Stimulated activated CD4-positive, alpha-beta T cell treated with anti-CD3 and anti-CD28 coated beads, Interleukin-4, amount 100 ng/mL, for 4 hours (primary cell): ENCODE data around the gene YOD1.

Source experiments
- DNase-seq, 2 experiments: peaks; one replicate each; pipeline ENCODE4 v3.0.0-alpha.2; 2020

YOD1 gene

GRCh38 chr1:207024202-207025145 lies 26.5 kb downstream of the YOD1 start:
- no peak for DNase-seq

- no peak for DNase-seq
Observed at GRCh38 chr1:207022996-207023679, 27.9 kb downstream of the YOD1 start.

GRCh38 chr1:207021876-207022596 lies 29.0 kb downstream of the YOD1 start:
- DNase-seq: no peak

GRCh38 chr1:207021139-207021861 lies 29.7 kb downstream of the YOD1 start:
- no peak for DNase-seq

DNA sequence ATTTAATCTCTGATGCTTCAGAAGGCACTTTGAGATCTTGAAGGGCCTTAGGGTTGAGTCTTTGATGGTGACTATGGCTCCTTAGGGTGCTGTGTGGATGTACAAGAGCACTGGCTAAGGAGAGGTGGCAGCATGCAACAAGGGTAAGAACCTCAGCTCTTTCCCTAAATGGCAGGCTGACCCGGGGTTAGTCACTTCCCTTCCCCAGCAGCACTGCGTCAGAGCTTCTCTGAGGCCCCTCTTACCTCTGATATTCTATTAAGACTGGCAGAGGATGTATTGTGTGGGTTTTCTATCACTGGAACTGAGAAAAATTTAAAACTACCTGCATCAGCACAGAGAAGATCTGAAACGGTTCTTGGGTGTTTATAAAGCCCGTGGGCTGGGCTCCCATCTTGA lies 30.3 kb downstream of the YOD1 start:
- no peak for DNase-seq

DNA sequence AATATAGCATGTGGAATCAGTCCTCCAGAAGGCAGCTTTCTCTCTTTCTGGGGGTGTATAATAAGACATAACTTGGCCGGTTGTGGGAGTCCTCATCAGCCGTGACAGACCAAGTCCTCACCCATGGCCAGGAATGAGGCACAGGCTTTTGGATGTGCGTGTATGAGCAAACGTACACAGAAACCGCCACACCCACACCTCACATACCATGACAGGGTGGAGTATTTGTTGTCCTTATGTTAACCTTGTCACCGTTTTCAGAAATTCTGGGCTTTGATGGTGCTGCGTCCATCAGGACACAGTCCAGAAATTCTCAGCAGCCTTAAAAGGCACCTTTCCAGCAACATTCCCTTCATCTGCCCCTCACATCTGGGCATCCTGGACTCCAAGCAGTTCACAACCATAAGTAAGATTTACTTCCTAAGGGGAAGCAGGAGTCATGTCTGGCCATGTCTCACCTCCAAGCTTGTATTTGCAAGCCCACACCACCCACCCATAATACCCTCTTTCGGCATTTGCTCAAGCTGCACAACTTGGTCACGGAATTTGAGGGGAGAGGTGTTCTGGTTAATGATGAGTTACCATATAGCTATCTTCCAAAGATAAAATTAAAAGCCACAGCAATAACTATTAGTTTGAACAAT lies 30.8 kb downstream of the YOD1 start:
- no peak for DNase-seq

DNA sequence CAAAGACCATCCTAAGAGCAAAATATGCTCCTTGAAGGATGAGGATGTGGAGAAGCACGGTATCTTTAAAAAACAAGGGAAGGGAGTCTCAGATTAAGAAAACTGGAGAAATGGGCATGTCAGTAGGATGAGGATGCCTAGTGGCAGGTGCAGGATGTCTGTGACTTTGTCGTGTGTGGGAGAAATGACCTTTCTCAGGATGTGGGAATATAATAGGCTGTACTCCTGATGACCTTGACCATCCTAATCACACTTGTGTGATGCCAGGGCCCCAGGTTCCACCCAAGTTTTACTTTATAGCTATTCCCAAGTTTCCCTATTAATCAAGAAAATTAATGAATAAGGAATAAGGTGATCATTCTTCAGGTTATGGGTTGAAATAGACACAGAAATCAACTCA lies 31.3 kb downstream of the YOD1 start:
- DNase-seq: no peak

DNA sequence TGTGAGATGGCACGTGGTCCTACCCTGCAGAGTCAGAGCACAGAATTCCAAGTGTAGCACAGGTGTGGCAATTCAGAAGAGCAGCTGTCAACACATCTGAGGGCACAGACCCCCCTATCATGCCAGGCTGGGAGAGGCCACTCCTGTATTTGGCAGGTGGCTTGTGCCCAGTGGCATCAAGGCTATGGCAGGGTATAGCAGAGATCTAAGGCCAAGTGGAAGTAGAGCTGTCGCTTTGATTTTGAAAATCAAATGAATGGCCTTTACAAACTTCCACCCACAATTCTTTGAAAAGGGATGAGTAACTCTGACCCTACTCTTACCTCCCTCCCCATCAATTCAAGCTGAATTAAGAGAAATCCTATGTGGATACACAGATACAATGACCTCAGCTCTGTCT lies 31.8 kb downstream of the YOD1 start:
- no peak for DNase-seq

DNA sequence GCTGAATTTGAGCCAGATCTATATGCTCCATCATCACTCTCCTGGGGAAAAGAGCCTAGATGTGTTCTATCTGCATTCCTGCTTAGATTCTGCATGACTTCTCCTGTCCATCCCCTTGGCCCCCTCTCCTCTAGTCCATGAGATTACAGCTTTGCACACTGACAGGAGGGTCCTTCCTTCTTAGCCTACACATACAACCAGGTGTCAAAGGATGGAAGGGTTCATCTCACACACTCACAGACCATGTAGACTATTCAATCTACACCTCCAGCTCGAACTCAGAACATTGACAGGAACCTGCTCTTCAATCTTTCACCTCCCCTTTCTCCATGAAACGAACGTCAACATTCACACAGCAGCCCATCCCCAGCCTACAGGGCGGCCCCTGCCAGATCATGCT lies 32.3 kb downstream of the YOD1 start:
- DNase-seq: no peak

- no peak for DNase-seq
Observed at GRCh38 chr1:207017615-207018559, 33.1 kb downstream of the YOD1 start.

GRCh38 chr1:207015791-207016190 lies 35.2 kb downstream of the YOD1 start:
- no peak for DNase-seq

GRCh38 chr1:207014728-207015127 lies 36.3 kb downstream of the YOD1 start:
- no peak for DNase-seq

DNA sequence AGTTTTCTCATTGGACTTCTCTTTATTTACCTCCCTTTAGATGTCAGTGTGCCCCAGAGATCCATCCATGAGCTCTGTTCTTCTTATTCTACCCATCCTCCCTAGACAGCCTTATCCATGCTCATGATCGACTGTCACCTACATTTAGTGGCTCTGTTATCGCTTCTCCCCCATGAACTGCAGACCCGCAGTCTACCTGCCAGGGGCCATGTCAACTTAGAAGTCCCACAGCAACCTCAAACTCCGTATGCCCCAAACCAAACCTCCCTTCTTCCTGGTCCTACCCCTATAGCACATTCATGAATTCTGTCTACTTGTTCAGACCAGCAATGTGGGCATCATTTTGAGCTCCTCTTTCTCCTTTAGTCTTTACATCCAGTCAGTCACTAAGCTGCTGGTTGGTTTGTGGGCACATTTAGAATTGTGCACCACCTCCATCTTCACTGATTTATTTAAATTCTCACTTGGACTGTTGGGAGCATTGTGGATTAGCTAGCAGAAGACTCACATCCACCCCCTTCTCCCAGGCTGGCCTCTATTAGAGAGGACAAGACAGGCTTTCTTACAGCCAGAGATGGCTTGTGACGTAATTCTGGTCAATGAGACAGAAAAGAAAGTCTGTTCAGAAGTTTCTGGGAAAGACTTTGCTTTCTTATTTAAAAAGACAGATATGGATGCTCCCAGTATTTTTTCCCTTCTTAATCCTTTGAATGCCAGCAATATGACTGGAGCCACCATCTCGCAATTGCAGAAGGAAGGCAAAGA lies 37.5 kb downstream of the YOD1 start:
- no peak for DNase-seq

DNA sequence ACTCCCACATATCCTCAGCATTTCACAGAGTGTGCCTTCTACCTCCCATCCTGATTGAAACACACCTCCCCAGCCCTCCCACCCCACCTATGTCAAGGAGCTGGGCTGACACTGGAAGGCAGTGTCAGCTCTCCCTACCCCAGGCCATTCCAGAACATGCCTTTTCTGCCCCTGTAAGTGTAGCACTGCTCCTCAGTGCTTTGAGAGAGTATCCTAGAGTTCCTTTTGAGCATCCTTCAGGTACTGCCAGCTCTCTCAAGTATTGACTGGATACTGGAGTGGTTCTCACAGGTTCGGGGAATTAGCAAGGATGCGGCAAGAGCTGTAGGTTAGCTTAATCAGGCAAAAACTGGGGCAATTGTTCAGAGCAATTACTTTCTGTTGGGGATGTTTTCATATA lies 40.3 kb downstream of the YOD1 start:
- no peak for DNase-seq

- no peak for DNase-seq
Observed at GRCh38 chr1:207009945-207010344, 41.1 kb downstream of the YOD1 start.

GRCh38 chr1:207009182-207009850 lies 41.7 kb downstream of the YOD1 start:
- DNase-seq: no peak

- no peak for DNase-seq
Observed at GRCh38 chr1:207007352-207008033, 43.5 kb downstream of the YOD1 start.

DNA sequence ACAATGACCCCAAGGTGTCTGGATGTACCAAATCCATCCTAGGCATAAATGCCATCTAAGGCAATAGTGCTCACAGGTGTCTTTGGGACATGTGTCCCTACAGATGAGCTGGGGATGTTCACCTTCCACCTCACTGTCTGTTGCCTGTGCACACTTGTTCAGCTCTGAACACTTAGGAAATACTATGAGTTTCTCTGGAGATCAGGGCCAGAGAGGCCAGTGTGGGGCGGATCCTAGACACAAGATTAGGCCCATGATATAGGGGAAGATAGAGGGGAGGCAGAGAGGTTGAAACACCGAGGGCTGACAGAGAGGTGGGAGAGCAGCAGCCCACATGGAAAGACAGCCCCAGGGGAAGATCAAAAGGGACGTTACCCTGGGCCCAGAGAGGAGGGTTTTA lies 44.1 kb downstream of the YOD1 start:
- DNase-seq: no peak

DNA sequence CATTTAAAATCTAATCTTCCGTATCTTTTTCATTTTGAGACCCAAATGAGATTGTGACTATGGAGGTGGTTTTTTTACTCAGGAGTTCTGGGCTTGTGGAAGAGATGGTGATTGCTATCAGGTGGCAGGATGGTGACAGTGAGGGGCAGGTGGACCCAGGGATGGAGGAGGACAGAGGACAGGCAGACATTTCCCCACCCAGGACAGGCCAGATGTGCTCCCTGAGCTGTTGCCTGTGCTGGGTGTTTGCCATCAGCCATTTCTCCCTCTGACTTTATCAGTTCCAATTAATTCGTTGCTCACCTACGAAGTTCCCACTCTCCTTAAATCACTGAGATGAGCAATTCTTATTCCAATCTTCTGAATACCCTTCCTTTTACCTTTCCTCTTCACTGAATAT lies 44.9 kb downstream of the YOD1 start:
- DNase-seq: no peak
